Fibroblast of lung (primary cell): ENCODE measurements around the gene AMOTL1. TPM values are rescaled to one million over a fixed set of nuclear protein-coding genes. Genes with fewer than 3 reads are reported as not detected.

Experiments used
- DNase-seq, 2 donors: peaks; one replicate each; pipeline versions ENCODE4 v3.0.0 to v3.0.0-alpha.2; 2010; ENCODE audit warnings: low read depth in 2 of 2
- H2AFZ ChIP-seq: 2 replicates; pipeline ENCODE4 v1.5.1; 2012; ENCODE audit warnings: low read length, control low read depth, inconsistent platforms
- H3K27ac ChIP-seq: 2 replicates; pipeline ENCODE4 v1.5.1; 2011; ENCODE audit warnings: low read length, control low read depth; ENCODE audit not compliant: insufficient read depth
- H3K27me3 ChIP-seq: 2 replicates; pipeline ENCODE4 v1.5.1; 2011; ENCODE audit warnings: mild to moderate bottlenecking, low read length; ENCODE audit not compliant: control insufficient read depth, insufficient read depth
- H3K36me3 ChIP-seq: 2 replicates; pipeline ENCODE4 v1.5.1; 2011; ENCODE audit warnings: low read length; ENCODE audit not compliant: control insufficient read depth, insufficient read depth
- H3K4me1 ChIP-seq: 2 replicates; pipeline ENCODE4 v1.5.1; 2011; ENCODE audit warnings: low read length; ENCODE audit not compliant: control insufficient read depth, insufficient read depth; ENCODE audit errors: extremely low read depth
- H3K4me2 ChIP-seq: 2 replicates; pipeline ENCODE4 v1.5.1; 2011; ENCODE audit warnings: low read length, control low read depth; ENCODE audit not compliant: insufficient read depth; ENCODE audit errors: extremely low read depth
- H3K4me3 ChIP-seq, 4 experiments: fragments of 200-600 bp in 1 of 4; sonication (generic) in 1 of 4; replicated peaks in 1 of 4; 2 replicates each; pipeline ENCODE4 v1.5.1; 2011 to 2016; ENCODE audit warnings: low read length in 4 of 4, low read depth in 3 of 4, mild to moderate bottlenecking in 3 of 4, control low read depth in 2 of 4, inconsistent platforms in 1 of 4, mixed read lengths in 1 of 4; ENCODE audit not compliant: insufficient read depth in 1 of 4; ENCODE audit errors: control extremely low read depth in 1 of 4
- H3K79me2 ChIP-seq: 2 replicates; pipeline ENCODE4 v1.5.1; 2012; ENCODE audit warnings: mild to moderate bottlenecking, low read length, inconsistent platforms; ENCODE audit not compliant: control insufficient read depth, insufficient read depth
- H3K9ac ChIP-seq: 2 replicates; pipeline ENCODE4 v1.5.1; 2011; ENCODE audit warnings: mild to moderate bottlenecking, low read length, control low read depth; ENCODE audit not compliant: insufficient read depth
- H3K9me3 ChIP-seq: 2 replicates; pipeline ENCODE4 v1.5.1; 2012; ENCODE audit warnings: low read depth, low read length; ENCODE audit not compliant: control insufficient read depth, insufficient read depth
- H4K20me1 ChIP-seq: 2 replicates; pipeline ENCODE4 v1.5.1; 2011; ENCODE audit warnings: low read length; ENCODE audit not compliant: control insufficient read depth, insufficient read depth; ENCODE audit errors: extremely low read depth
- EZH2 ChIP-seq: IDR thresholded peaks from 2 replicates; pipeline ENCODE4 v1.5.1; 2012; ENCODE audit warnings: low read length, control low read depth, mild to moderate bottlenecking; ENCODE audit errors: missing control alignments
- polyA plus RNA-seq, 2 donors: library from polyadenylated mRNA; depleted of rRNA in 1 of 2; stranded (reverse) in 1 of 2; unstranded in 1 of 2; fragments of >200 nt; gene quantifications; 2 replicates each; pipeline ENCODE4 v1.2.1, GENCODE V29; 2011 to 2012; ENCODE audit warnings: missing spikeins in 1 of 2
- total RNA-seq: library from RNA; depleted of rRNA; stranded (reverse); fragments of >200 nt; gene quantifications from 2 replicates; pipeline ENCODE4 v1.2.1, GENCODE V29; 2014
- TF ChIP-seq, protein P1 (sequence below), 2 donors: IDR thresholded peaks in 1 of 2; conservative IDR thresholded peaks in 1 of 2; 1 replicate in 1 of 2; 2 replicates in 1 of 2; pipeline ENCODE4 v1.5.1; 2011 to 2012; ENCODE audit warnings: low read length in 2 of 2, control low read depth in 1 of 2, inconsistent platforms in 1 of 2, low read depth in 1 of 2, mild to moderate bottlenecking in 1 of 2

AMOTL1 gene
- total and polyA plus RNA-seq, 2 donors (not counting 1 experiment from before 2014, with no cell fraction given), result 38.0 to 63.7 TPM

DNA sequence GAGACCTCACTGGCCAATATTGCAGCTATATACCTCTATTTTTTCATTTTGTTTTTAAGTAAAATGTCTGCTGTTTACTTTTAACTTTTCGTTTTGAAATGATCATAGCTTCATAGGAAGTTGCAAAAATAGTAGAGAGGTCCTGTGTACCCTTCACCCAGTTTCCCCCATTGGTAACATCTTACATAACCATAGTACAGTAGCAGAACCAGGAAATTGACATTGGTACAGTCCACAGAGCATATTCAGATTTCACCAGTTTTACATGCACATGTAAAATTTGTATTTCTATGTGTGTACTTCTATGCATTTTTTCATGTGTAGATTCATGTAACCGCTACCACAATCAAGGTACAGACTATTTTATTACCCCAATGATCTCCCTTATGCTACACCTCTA lies 3.8 kb downstream of the AMOTL1 start:
- H3K27me3 ChIP-seq, result no peaks in the 10 kb centered on the region
- no peak for TF ChIP-seq EZH2
- TF ChIP-seq, protein P1, sequence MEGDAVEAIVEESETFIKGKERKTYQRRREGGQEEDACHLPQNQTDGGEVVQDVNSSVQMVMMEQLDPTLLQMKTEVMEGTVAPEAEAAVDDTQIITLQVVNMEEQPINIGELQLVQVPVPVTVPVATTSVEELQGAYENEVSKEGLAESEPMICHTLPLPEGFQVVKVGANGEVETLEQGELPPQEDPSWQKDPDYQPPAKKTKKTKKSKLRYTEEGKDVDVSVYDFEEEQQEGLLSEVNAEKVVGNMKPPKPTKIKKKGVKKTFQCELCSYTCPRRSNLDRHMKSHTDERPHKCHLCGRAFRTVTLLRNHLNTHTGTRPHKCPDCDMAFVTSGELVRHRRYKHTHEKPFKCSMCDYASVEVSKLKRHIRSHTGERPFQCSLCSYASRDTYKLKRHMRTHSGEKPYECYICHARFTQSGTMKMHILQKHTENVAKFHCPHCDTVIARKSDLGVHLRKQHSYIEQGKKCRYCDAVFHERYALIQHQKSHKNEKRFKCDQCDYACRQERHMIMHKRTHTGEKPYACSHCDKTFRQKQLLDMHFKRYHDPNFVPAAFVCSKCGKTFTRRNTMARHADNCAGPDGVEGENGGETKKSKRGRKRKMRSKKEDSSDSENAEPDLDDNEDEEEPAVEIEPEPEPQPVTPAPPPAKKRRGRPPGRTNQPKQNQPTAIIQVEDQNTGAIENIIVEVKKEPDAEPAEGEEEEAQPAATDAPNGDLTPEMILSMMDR (conservative IDR thresholded peaks at IDR 0.05 in 1 of 2, IDR thresholded peaks at IDR 0.05 in 1 of 2; ENCODE audit: low read depth in 1 of 2, low read length in 2 of 2), result no peak
- H3K27ac ChIP-seq, result no peak overlapping the region
- no peaks in the 10 kb centered on the region for H3K9me3 ChIP-seq
- no peak overlapping the region for H3K4me3 ChIP-seq
- H3K36me3 ChIP-seq, result no peaks in the 10 kb centered on the region
- H4K20me1 ChIP-seq, result peaks cover 1% of the 10 kb centered on the region
- H3K4me1 ChIP-seq, result peaks cover 7% of the 10 kb centered on the region
- peaks cover 69% of the 10 kb centered on the region for H3K79me2 ChIP-seq
- H3K4me2 ChIP-seq, result no peak overlapping the region
- no peak overlapping the region for H2AFZ ChIP-seq
- H3K9ac ChIP-seq, result no peak overlapping the region
- DNase-seq, result no peak

DNA sequence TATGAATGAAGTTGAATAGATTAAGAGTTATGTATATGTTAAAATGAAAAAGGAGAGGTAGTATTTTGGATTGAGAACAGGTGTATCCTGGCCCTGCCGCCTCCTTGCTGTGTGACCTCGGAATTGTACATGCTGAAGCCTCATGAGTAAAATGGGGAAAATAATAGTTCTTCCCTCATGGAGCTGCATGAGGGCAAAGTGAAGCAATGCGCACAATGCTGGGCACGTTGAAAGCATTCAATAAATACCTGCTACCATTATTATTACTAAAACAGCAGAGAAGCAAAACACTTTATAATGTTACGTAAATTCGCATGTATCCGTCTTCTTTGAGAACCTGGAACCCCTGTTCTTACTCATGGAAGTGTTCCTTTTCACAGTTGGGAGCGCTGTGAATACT lies 5.7 kb downstream of the AMOTL1 start:
- Histone ChIP-seq H2AFZ (no peak overlapping the region), H3K27ac (no peak overlapping the region), H3K4me3 (no peak overlapping the region), H3K36me3 (no peaks in the 10 kb centered on the region), H3K9me3 (no peaks in the 10 kb centered on the region), H3K4me1 (peaks cover 7% of the 10 kb centered on the region), H3K9ac (no peak overlapping the region), H3K27me3 (no peaks in the 10 kb centered on the region), H4K20me1 (peaks cover 1% of the 10 kb centered on the region), H3K4me2 (no peak overlapping the region), H3K79me2 (peaks cover 80% of the 10 kb centered on the region)
- no peak for DNase-seq
- no peak for TF ChIP-seq EZH2
- TF ChIP-seq, protein P1 (conservative IDR thresholded peaks at IDR 0.05 in 1 of 2, IDR thresholded peaks at IDR 0.05 in 1 of 2; ENCODE audit: low read depth in 1 of 2, low read length in 2 of 2), result no peak

DNA sequence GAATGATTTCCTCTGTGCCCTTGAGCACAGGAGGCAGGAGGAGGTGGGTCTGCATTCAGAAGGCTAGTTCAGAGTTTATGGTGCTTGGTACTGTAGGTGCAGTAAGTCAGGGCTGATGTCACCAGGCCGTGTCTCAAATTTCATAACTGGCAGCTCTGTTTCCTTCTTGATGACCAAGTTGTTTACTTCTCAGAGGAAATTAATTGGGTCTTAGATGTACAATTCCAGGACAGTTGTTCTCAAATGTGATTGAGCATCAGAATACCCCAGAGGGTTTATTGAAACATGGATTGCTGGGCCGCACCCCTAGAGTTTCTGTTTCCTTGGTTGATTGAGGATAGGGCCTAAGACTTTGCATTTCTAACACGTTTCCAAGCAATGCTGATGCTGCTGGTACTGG lies 6.2 kb downstream of the AMOTL1 start:
- H3K27me3 ChIP-seq, result no peaks in the 10 kb centered on the region
- H3K9me3 ChIP-seq, result no peaks in the 10 kb centered on the region
- H3K36me3 ChIP-seq, result no peaks in the 10 kb centered on the region
- no peak overlapping the region for H2AFZ ChIP-seq
- H3K79me2 ChIP-seq, result peaks cover 81% of the 10 kb centered on the region
- no peak overlapping the region for H3K4me3 ChIP-seq
- peaks cover 7% of the 10 kb centered on the region for H3K4me1 ChIP-seq
- peaks cover 1% of the 10 kb centered on the region for H4K20me1 ChIP-seq
- H3K9ac ChIP-seq, result no peak overlapping the region
- H3K4me2 ChIP-seq, result no peak overlapping the region
- no peak for TF ChIP-seq EZH2
- TF ChIP-seq, protein P1 (conservative IDR thresholded peaks at IDR 0.05 in 1 of 2, IDR thresholded peaks at IDR 0.05 in 1 of 2; ENCODE audit: low read depth in 1 of 2, low read length in 2 of 2), result no peak
- peak in 1 of 2 donors; percentile 39 for DNase-seq
- no peak overlapping the region for H3K27ac ChIP-seq
